HepG2 (cell line): ENCODE results near the gene ODAD4. TPM values are rescaled to one million over a fixed set of nuclear protein-coding genes. Genes with fewer than 3 reads are reported as not detected.

Experiments used
- ATF1 ChIP-seq: IDR thresholded peaks from 2 replicates; pipeline ENCODE4 v1.6.1; 2016; ENCODE audit warnings: mild to moderate bottlenecking, control low read depth
- EEA1 ChIP-seq: sonication (generic); formaldehyde crosslinking; IDR thresholded peaks from 2 replicates; pipeline ENCODE4 v1.5.1; 2020; ENCODE audit warnings: mild to moderate bottlenecking, missing genetic modification reagents, borderline replicate concordance
- HNRNPUL1 ChIP-seq: fragments of 200-400 bp; formaldehyde crosslinking; IDR thresholded peaks from 2 replicates; pipeline ENCODE4 v1.6.1; 2017; ENCODE audit warnings: low read depth, mild to moderate bottlenecking, low read length, moderate library complexity
- HOXA5 ChIP-seq: sonication (generic); formaldehyde crosslinking; IDR thresholded peaks from 2 replicates; pipeline ENCODE4 v1.4.0; 2020; ENCODE audit warnings: missing genetic modification reagents
- IRF1 ChIP-seq: sonication (generic); formaldehyde crosslinking; IDR thresholded peaks from 2 replicates; pipeline ENCODE4 v1.4.0; 2020; ENCODE audit warnings: low read depth, mild to moderate bottlenecking, missing genetic modification reagents
- MED8 ChIP-seq: sonication (generic); formaldehyde crosslinking; IDR thresholded peaks from 2 replicates; pipeline ENCODE4 v1.8.1; 2023; ENCODE audit warnings: mild to moderate bottlenecking, missing genetic modification reagents; ENCODE audit not compliant: insufficient replicate concordance
- POGK ChIP-seq: sonication (generic); formaldehyde crosslinking; conservative IDR thresholded peaks from 2 replicates; pipeline ENCODE4 v1.8.0; 2022; ENCODE audit warnings: mild to moderate bottlenecking, moderate library complexity, missing genetic modification reagents
- RBAK ChIP-seq: sonication (generic); formaldehyde crosslinking; IDR thresholded peaks from 2 replicates; pipeline ENCODE4 v1.5.1; 2020; ENCODE audit warnings: mild to moderate bottlenecking, missing genetic modification reagents
- SP140L ChIP-seq: sonication (generic); formaldehyde crosslinking; IDR thresholded peaks from 2 replicates; pipeline ENCODE4 v1.4.0; 2020; ENCODE audit warnings: missing genetic modification reagents, borderline replicate concordance
- TFDP2 ChIP-seq: sonication (generic); formaldehyde crosslinking; IDR thresholded peaks from 2 replicates; pipeline ENCODE4 v1.4.0; 2020; ENCODE audit warnings: missing genetic modification reagents
- ZFYVE20 ChIP-seq: sonication (generic); formaldehyde crosslinking; IDR thresholded peaks from 2 replicates; pipeline ENCODE4 v1.8.0; 2023; ENCODE audit warnings: low read depth, mild to moderate bottlenecking, moderate library complexity, missing genetic modification reagents, borderline replicate concordance
- ZHX2 ChIP-seq, 2 experiments: sonication (generic) in 1 of 2; formaldehyde crosslinking in 1 of 2; IDR thresholded peaks; 2 replicates each; pipeline versions ENCODE4 v1.6.1 to v1.9.0; 2014 to 2022; ENCODE audit warnings: antibody characterized with exemption in 1 of 2, borderline replicate concordance in 1 of 2, inconsistent platforms in 1 of 2, low read depth in 1 of 2, missing genetic modification reagents in 1 of 2
- ZNF704 ChIP-seq: sonication (generic); formaldehyde crosslinking; IDR thresholded peaks from 2 replicates; pipeline ENCODE4 v1.8.1; 2023; ENCODE audit warnings: mild to moderate bottlenecking, inconsistent platforms, moderate library complexity, missing genetic modification reagents, borderline replicate concordance
- polyA plus RNA-seq, 8 experiments: library from polyadenylated mRNA; depleted of rRNA in 3 of 8; stranded (reverse) in 7 of 8; unstranded in 1 of 8; fragments of >200 nt; fragmentation: Illumina TruSeq in 4 of 8; extraction: Trizol in 4 of 8; gene quantifications; 2 replicates each; pipeline versions ENCODE4 v1.2.1 to v1.2.3, GENCODE V29; 2011 to 2016; ENCODE audit warnings: low read depth in 4 of 8, missing spikeins in 1 of 8, mixed read lengths in 1 of 8; ENCODE audit not compliant: insufficient read depth in 1 of 8
- total RNA-seq, 5 experiments: library from RNA; depleted of rRNA; stranded (reverse); fragments of >200 nt; fragmentation: Illumina TruSeq; extraction: Trizol; gene quantifications; 2 replicates each; pipeline ENCODE4 v1.2.3, GENCODE V29; 2016; ENCODE audit warnings: low read depth in 1 of 5

Gene ODAD4
- total and polyA plus RNA-seq, 2 of the 13 experiments (the other 11 are each of a cell fraction or from before 2014, with no cell fraction given): 0.48 to 0.53 TPM

GRCh38 chr17:41907633-41908539 is 22.5 kb upstream of the ODAD4 start (continued):
- TF ChIP-seq MED8 (CRISPR knock-in tag): no peak
- 0 out of 2 replicates have a peak, but pooled peaks have one; percentile 45 for TF ChIP-seq ZNF704 (CRISPR knock-in tag)
- no peak for TF ChIP-seq HOXA5
- TF ChIP-seq ATF1: no peak
- TF ChIP-seq EEA1 (CRISPR knock-in tag): no peak
- peak; percentile 76; the same call in 1 of the 2 replicates for TF ChIP-seq POGK
- TF ChIP-seq HNRNPUL1: 0 out of 2 replicates have a peak, but pooled peaks have one; percentile 63
- no peak for TF ChIP-seq ZFYVE20
- no peak for TF ChIP-seq RBAK (CRISPR knock-in tag)
- peak; percentile 74 for TF ChIP-seq TFDP2 (CRISPR knock-in tag)
- no peak for TF ChIP-seq SP140L
- TF ChIP-seq ZHX2 (IDR thresholded peaks at IDR 0.05; ENCODE audit: low read depth): peak; percentile 32; the same call in 1 of the 2 replicates
- no peak for TF ChIP-seq ZHX2 (CRISPR knock-in tag; IDR thresholded peaks at IDR 0.05; ENCODE audit: borderline replicate concordance)
- TF ChIP-seq IRF1 (CRISPR knock-in tag): no peak
